ENCODE results near the gene NID2. TPM values are rescaled to one million over a fixed set of nuclear protein-coding genes. Genes with fewer than 3 reads are reported as not detected.

NID2 gene
- 131 and 145 TPM in 2 replicates for total RNA-seq (ENCODE audit: low replicate concordance)

DNA sequence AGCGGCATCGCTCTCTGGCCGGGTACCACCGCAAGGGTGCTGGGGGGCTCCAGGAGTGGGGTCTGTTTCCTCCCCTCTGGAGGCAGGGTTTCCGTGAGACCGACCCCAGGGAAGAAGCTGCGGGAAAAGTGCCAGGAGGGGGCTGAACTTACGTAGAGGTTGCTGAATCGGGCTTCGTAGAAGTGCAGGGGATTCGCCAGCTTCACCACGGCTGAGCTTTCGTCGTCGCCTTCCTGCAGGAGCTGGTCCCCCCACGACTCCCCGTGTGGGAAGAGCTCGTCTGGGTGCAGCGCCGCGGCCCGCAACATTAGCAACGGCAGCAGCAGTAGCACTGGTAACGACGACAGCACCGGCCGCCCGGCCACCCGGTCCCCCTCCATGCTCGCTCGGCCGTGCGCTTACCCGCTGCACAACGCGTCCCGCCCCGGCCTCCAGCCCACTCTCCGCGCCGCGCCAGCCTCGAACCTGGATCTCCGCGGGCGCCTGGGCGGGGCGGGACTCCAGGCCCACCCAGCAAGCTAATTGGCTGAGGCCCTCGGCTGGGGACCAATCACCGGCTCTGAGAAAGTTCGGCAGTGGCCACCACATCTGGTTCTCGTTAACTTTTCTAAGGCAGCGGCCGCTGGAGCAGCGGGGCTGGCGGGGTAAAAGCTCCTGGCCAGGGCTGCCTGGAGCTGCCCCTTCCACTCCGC is at the start of gene NID2:
TSS of gene NID2 (minus strand) at position 445 of the 692 bp plus-strand sequence. CDS start at position 380, 65 bp downstream.

GRCh38 chr14:51989293-51990234 is 79.3 kb downstream of the NID2 start, which contains the start of gene RTRAF:
Gene RTRAF, plus strand, starts transcription at chr14:51989546. Its CDS starts 94 bp downstream, at chr14:51989640.

Other genes with a start within 250 kb of the NID2 start
- 3.5 and 8.3 TPM in 2 replicates for gene GNG2, start 208.4 kb downstream of the NID2 start, total RNA-seq (ENCODE audit: low replicate concordance)
- 48.1 and 149 TPM in 2 replicates for gene RTRAF, start 79.5 kb downstream of the NID2 start, total RNA-seq (ENCODE audit: low replicate concordance)
- 0.12 TPM in 1 of 2 replicates, not detected in the other for gene PTGDR, start 198.6 kb upstream of the NID2 start, total RNA-seq (ENCODE audit: low replicate concordance)
- 0.60 and 1.3 TPM in 2 replicates for gene PTGER2, start 245.3 kb upstream of the NID2 start, total RNA-seq (ENCODE audit: low replicate concordance)